HEK293T (cell line): ENCODE measurements around the gene FLACC1.

Source experiments
- BHLHE40 ChIP-seq: fragments of 450-650 bp; IDR thresholded peaks from 2 replicates; pipeline ENCODE4 v1.6.1; 2016; ENCODE audit warnings: mild to moderate bottlenecking, moderate library complexity, borderline replicate concordance
- CTBP1 ChIP-seq: fragments of 450-650 bp; IDR thresholded peaks from 2 replicates; pipeline ENCODE4 v1.6.1; 2016; ENCODE audit warnings: borderline replicate concordance
- ELF4 ChIP-seq: fragments of 450-650 bp; IDR thresholded peaks from 2 replicates; pipeline ENCODE4 v1.6.1; 2017; ENCODE audit warnings: antibody characterized with exemption
- FOXA1 ChIP-seq: fragments of 450-650 bp; IDR thresholded peaks from 2 replicates; pipeline ENCODE4 v1.6.1; 2016; ENCODE audit warnings: mild to moderate bottlenecking
- SP1 ChIP-seq: fragments of 450-650 bp; IDR thresholded peaks from 2 replicates; pipeline ENCODE4 v1.6.1; 2017

GRCh38 chr2:201273330-201273983 is 83.7 kb downstream of the FLACC1 start:
- no peak for TF ChIP-seq ELF4
- TF ChIP-seq SP1: no peak
- TF ChIP-seq FOXA1: no peak
- TF ChIP-seq BHLHE40: no peak
- no peak for TF ChIP-seq CTBP1
